GM19455 (cell line): ENCODE measurements around the gene SLC22A31.

Source experiments
- ATAC-seq: cut with Tn5 transposase; IDR thresholded peaks from one replicate; pipeline ENCODE4 v1.9.1; 2021; ENCODE audit not compliant: unreplicated experiment

Gene SLC22A31

DNA sequence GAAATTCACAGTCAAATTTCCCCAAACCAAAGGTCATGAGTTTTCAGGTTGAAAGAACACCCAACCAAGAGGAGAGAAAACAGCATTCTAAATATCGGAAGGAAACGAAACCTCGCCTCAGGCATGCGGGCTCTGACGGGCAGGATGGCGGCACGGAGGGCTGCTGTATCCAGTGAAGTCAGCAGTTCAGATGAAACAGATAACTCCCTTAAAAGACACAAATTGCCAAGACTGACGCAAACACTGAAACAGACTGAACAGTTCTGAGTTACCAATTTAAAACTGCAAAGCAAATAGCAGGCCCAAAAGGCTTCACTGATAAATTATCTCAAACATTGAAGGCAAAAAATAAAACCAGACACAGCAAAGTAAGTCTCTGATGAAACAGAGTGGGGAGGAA is 49.4 kb downstream of the SLC22A31 start:
- ATAC-seq = no peak

DNA sequence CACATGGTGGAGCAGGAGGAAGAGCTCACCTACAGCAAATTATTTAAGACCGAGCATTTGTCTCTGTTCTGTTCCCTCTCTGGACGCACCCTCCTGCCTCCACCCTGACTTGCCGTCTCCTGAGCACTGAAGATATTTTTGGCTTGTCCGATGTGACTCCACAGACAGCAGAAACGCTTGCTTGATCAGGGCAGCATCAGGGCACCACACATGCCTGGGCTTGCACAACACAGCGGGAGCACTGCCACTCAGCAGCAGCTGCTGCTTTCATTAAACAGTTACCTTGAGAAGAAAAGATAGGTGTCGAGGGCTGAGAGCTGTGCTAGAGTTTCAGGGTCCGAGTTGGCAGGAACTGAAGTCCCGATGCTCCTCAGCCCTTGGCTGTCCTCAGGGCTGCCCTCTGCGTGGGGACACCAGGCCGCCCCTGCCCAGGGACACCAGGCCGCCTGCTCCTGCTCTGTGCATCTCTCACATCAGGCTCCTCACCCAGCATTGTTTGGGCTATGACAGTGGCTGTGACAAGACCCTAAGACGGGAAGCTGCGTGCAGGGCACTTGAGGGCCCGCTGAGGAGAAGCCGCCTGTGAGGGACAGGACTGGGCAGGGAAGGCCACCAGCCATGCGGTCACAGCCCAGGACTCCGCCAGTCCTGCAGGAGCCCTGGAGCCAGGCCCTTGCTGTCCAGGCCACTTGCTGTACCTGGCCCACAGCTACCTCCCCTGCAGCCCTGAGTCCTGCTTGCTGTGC is 50.1 kb downstream of the SLC22A31 start:
- ATAC-seq = no peak

DNA sequence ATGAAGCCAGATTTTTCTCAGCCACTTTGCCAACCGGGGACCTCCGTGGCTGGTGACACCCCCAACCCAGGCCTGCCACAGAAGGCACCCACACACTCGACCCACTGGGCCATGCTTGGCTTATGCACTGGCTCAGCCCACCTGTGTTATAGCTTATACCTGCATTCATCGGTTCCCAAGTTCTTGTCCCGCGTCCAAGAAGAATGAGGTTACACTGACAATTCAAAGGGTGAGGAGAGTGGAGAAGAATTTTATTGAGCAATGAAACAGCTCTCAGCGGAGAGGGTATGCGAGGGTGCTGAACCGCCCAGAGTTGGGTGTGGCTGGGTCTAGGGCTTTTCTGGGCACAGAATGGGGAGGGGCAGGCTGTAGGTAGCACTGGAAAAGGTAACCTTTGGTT is 51.0 kb downstream of the SLC22A31 start:
- ATAC-seq = no peak

DNA sequence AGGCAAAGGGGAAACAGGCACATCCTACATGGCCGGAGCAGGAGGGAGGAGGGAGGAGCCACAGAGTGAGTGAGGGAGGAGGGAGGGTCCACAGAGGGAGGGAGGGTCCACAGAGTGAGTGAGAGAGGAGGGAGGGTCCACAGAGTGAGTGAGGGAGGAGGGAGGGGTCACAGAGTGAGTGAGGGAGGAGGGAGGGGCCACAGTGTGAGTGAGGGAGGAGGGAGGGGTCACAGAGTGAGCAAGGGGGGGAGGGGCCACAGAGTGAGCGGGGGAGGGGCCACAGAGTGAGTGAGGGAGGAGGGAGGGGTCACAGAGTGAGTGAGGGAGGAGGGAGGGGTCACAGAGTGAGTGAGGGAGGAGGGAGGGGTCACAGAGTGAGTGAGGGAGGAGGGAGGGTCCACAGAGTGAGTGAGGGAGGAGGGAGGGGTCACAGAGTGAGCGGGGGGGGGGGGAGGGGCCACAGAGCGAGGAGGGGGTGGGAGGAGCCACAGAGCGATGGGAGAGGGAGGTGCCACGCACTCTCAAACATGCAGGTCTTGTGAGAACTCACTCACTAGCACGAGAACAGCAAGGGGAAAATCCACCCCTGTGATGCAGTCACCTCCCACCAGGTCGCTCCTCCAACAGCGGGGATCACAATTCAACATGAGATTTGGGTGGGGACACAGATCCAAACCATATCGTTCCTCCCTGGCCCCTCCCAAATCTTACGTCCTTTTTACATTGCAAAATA is 53.1 kb downstream of the SLC22A31 start:
- no peak for ATAC-seq

DNA sequence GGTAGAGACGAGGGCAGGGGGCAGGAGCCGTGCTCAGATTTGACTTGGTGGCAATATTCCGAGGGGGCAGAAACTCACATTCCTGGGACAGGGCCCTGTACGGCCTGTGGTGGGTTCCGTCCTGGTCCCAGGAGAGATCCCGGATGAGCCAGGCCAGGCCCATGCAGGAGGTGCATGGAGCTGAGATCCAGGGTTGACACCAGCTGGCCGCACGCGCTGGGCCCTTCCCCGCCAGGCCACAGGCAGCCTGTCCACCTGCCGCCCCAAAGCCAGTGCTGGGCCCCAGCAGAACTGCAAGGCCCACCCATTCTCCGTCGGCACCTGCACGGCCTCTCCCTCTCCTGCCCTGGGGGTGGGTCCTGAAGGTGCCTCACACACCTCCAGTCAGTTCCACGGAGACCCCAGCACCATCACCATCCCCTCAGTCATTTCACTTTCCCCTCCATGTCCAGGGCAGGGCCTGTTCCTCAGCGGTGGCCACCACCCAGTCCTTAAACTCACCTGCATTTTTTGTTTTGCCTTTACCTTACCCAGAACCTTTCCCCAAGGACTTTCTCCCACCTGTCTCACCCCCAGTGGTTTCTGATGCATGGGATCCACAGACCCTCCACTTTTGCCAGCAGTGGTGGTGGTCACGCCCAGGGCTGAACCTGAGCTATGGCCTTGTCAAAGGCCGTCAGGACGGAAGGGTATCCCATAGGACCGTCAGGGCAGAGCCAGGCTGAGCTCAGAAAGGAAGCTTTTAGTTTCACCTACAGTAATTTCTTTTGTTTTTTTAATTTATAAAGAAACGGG is 53.9 kb downstream of the SLC22A31 start:
- no peak for ATAC-seq
